SK-N-MC (cell line): ENCODE data around the gene LIME1.

ENCODE experiments used
- EZH2 ChIP-seq: fragments of 200-600 bp; sonication (generic); IDR thresholded peaks from one replicate; pipeline ENCODE4 v1.6.1; 2017; ENCODE audit warnings: antibody characterized with exemption
- FOXP2 ChIP-seq: optimal IDR thresholded peaks from 2 replicates; pipeline ENCODE3; 2011; ENCODE audit warnings: mild to moderate bottlenecking, moderate library complexity; ENCODE audit not compliant: insufficient read depth; ENCODE audit errors: extremely low read length, control extremely low read depth
- POLR2AphosphoS5 ChIP-seq: IDR thresholded peaks from 2 replicates; pipeline ENCODE4 v1.6.1; 2012; ENCODE audit warnings: mild to moderate bottlenecking, low read depth, low read length, borderline replicate concordance

GRCh38 chr20:63767456-63767855 is 31.0 kb downstream of the LIME1 start:
- no peak for TF ChIP-seq POLR2AphosphoS5
- TF ChIP-seq EZH2: no peak
- TF ChIP-seq FOXP2: no peak
